Activated T-helper 17 cell treated with anti-CD3 and anti-CD28 coated beads, Interleukin-2, amount 50 U/mL, for 72 hours (primary cell): ENCODE measurements around the gene IGF2R. TPM values are rescaled to one million over a fixed set of nuclear protein-coding genes. Genes with fewer than 3 reads are reported as not detected.

Experiments used
- ATAC-seq: fragments of 150-1000 bp; cut with Tn5 transposase; replicated peaks from 2 replicates; pipeline ENCODE4 v1.10.0; 2021; ENCODE audit warnings: mild to moderate bottlenecking, moderate library complexity
- H3K27ac Mint-ChIP-seq: one replicate; pipeline ENCODE4 v1.8.0; 2022; ENCODE audit warnings: mixed read lengths
- H3K27me3 Mint-ChIP-seq: one replicate; pipeline ENCODE4 v1.8.0; 2022; ENCODE audit warnings: mixed read lengths
- H3K36me3 Mint-ChIP-seq: one replicate; pipeline ENCODE4 v1.8.0; 2022; ENCODE audit warnings: low read depth, mild to moderate bottlenecking, mixed read lengths
- H3K4me1 Mint-ChIP-seq: one replicate; pipeline ENCODE4 v1.8.0; 2022; ENCODE audit warnings: mixed read lengths
- H3K4me3 Mint-ChIP-seq: one replicate; pipeline ENCODE4 v1.8.0; 2022; ENCODE audit warnings: mild to moderate bottlenecking, mixed read lengths
- H3K9me3 Mint-ChIP-seq: one replicate; pipeline ENCODE4 v1.8.0; 2022; ENCODE audit warnings: mixed read lengths
- total RNA-seq, 2 donors: library from RNA; stranded (reverse); gene quantifications; one replicate each; pipeline ENCODE4 v1.2.3, GENCODE V29; 2022

IGF2R gene
- total RNA-seq, 2 donors from 2014 or later: 68.2 to 82.2 TPM

DNA sequence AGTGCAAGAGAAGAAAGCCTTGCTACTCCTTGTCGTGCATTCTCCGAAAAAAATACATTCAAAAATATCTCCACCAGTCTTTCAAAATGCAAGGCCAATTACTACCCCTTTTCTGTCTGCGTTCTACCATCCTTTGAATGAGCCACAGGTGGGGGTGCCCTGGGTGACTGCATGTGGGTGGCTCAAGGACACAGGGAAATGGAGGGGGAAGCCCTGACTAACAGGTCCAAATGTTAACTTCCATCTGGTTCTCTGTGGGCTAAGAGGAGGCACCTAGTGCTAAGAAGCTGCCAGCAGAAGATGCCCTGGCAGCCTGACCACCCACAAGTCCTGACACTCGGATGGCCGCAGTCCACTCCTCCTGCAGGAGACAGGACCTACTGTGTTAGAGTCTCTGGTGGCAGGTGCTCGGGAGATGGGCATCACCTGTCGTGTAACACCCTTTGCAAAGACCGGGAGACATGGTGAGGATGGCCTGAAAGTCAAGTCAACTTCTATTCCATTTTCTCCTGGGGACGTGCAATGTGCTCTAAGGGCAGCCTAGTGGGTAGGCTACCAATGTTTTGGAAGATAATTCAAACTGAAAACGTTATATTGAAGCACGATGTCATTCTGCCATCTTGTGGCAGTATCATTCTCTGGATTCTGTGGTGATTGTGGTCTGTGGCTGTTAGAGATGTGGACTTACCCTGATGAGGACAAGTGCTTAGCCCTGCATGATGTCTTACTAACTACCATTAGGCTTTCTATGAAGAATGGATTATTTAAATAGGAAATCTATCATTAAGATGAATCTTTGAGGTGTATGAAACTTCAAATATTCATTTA is 27.4 kb upstream of the IGF2R start:
- Mint-ChIP-seq H3K27me3 (peaks cover 9% of the 10 kb centered on the region), H3K36me3 (no peaks in the 10 kb centered on the region), H3K27ac (peak overlapping the region; percentile 50), H3K9me3 (peaks cover 9% of the 10 kb centered on the region), H3K4me1 (peaks cover 7% of the 10 kb centered on the region), H3K4me3 (no peak overlapping the region)
- ATAC-seq: peak; percentile 98

DNA sequence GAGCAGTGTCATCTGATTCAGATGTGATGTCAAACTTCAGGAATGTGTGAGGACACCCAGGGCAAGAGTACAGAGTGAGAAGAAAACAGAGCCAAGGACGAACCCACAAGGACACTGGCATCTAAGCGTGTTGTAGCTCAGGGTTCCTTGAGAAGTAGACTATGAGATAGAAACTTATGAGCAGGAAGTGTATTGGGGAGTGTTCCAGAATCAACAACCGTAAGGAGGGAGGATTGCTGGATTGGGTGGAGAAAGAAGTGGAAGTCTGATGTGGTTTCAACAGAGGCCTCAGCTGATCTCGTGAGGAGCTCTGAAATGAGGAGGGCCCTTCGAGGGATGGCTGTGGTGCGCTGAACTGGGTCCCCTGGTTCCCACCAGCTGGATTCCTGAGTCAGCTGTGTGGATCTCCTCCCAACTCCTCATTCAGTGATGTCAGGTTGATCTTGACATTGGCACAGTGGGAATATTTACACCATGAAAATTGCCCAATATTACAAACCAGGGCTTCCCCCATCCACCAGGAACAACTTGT is 25.7 kb upstream of the IGF2R start:
- Mint-ChIP-seq H3K36me3 (no peaks in the 10 kb centered on the region), H3K27me3 (peaks cover 9% of the 10 kb centered on the region), H3K27ac (no peak overlapping the region), H3K9me3 (peaks cover 9% of the 10 kb centered on the region), H3K4me1 (peaks cover 7% of the 10 kb centered on the region), H3K4me3 (no peak overlapping the region)
- no peak for ATAC-seq

DNA sequence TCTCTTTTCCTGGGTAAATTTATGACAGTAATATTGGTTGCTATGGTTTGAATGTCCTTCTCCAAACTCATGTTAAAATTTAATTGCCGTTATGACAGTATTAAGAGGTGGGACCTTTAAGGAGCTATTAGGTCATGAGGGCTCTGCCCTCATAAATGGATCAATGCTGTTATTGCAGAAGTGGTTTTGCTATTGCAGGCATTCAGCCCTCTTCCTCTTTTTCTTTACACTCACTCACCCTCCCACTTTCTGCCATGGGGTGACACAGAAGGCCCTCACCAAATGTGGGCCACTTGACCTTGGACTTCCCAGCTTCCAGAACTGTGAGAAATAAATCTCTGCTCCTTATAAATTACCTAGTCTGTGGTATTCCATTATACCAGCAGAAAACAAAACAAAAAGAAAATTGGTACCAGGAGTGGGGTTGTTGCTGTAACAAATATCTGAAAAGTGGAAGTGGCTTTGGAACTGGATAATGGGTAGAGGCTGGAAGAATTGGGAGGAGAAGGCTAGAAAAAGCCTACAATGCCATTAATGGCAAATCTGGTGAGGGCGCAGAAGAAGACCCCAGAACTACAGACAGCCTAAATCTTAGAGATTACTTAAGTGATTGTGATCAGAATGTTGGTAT is 24.8 kb upstream of the IGF2R start:
- no peaks in the 10 kb centered on the region for H3K36me3 Mint-ChIP-seq
- no peak overlapping the region for H3K4me3 Mint-ChIP-seq
- H3K9me3 Mint-ChIP-seq: peaks cover 9% of the 10 kb centered on the region
- no peak overlapping the region for H3K27ac Mint-ChIP-seq
- peaks cover 5% of the 10 kb centered on the region for H3K27me3 Mint-ChIP-seq
- H3K4me1 Mint-ChIP-seq: peaks cover 7% of the 10 kb centered on the region
- no peak for ATAC-seq

DNA sequence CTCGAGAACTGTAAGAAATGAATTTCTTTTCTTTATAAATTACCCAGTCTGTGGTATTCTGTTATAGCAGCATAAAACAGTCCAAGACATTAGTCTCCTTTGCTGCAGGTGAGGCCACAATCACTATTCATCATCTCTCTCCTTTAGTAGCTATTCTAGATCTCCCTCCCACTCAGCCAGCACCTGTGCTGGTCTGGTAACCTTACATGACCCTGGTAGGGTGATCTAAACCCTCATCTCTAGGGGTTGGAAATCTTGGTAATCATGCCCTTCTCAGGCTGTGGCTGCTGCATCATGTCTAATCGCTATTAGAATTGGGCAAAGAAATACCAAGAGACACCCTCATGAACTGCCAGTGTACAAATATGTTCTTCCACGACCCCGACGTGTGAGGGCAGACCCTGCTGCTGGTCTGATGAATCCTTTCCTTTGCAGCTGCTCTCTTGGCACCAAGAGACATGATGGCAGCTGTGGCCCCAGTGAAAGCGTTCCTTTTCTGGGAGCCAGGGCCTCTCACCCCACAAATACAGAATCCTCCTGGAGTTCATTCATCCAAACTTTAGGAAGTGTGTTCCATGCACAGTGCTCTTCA is 23.0 kb upstream of the IGF2R start:
- no peak overlapping the region for H3K27ac Mint-ChIP-seq
- H3K9me3 Mint-ChIP-seq: peaks cover 9% of the 10 kb centered on the region
- H3K4me1 Mint-ChIP-seq: peaks cover 7% of the 10 kb centered on the region
- H3K4me3 Mint-ChIP-seq: no peak overlapping the region
- H3K27me3 Mint-ChIP-seq: peaks cover 5% of the 10 kb centered on the region
- no peaks in the 10 kb centered on the region for H3K36me3 Mint-ChIP-seq
- no peak for ATAC-seq

DNA sequence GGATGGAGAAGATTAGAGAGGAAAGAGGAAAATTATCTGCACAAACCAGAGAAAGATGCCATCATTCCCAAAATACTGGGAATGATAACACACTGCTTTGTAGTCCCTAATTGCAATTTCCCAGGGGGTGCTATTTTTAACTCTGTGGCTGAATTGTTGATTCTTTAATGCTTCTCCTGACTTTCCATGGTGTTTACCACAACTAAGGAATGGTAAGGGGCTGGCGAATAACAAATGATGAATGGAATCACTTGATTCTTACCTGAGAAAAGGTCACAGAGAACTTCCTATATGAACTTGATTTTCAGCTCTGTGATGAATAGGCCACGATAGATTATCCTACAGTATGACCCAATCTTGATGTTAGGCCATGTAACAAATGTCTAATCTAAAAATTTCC is 22.0 kb upstream of the IGF2R start:
- Mint-ChIP-seq H3K4me3 (no peak overlapping the region), H3K27me3 (peaks cover 7% of the 10 kb centered on the region), H3K4me1 (peaks cover 2% of the 10 kb centered on the region), H3K9me3 (peaks cover 9% of the 10 kb centered on the region), H3K27ac (no peak overlapping the region), H3K36me3 (no peaks in the 10 kb centered on the region)
- ATAC-seq: no peak

DNA sequence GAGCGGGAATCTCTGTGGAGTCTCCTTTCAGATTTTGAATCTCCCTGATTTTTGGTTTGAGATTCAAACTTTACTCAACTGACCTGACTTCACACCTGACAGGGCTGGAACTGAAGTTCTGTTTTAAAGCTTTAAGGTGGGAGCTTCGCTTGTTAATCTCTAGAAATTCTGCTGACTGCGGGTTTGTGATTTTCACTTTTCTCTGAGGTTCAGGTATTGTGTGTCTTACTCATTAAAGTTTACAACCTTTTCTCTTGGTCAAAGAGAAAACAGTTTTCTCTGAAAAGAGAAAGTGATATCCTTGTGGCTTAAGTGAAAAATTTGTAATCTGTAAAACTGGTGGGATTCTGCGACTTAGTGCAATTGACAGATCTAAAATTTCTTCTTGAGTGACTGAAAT is 20.7 kb upstream of the IGF2R start:
- Mint-ChIP-seq H3K36me3 (no peaks in the 10 kb centered on the region), H3K9me3 (peaks cover 9% of the 10 kb centered on the region), H3K4me1 (no peaks in the 10 kb centered on the region), H3K27ac (no peak overlapping the region), H3K27me3 (peaks cover 10% of the 10 kb centered on the region), H3K4me3 (no peak overlapping the region)
- ATAC-seq: no peak

DNA sequence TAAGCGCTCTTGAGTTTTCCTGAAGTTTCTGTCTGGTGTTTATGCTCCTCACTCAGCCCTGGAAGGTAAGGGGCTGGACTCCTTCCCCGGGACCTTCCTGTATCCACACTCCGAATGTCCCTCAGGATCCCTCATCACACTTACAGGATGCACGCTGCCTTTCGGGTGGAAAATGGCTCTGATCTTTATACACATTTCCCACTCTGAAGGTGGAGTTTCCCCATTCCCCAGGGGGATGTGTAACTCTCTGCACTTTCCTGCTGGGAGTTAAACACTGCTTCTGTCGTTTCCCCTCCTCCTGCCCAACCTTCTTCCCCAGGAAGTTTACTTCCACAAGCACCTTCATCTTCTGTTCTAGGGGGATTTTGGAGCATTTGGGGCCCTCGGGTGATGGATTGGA is 17.1 kb upstream of the IGF2R start:
- Mint-ChIP-seq H3K4me3 (no peak overlapping the region), H3K27me3 (peaks cover 11% of the 10 kb centered on the region), H3K27ac (no peak overlapping the region), H3K4me1 (no peaks in the 10 kb centered on the region), H3K9me3 (no peaks in the 10 kb centered on the region), H3K36me3 (no peaks in the 10 kb centered on the region)
- ATAC-seq: no peak

DNA sequence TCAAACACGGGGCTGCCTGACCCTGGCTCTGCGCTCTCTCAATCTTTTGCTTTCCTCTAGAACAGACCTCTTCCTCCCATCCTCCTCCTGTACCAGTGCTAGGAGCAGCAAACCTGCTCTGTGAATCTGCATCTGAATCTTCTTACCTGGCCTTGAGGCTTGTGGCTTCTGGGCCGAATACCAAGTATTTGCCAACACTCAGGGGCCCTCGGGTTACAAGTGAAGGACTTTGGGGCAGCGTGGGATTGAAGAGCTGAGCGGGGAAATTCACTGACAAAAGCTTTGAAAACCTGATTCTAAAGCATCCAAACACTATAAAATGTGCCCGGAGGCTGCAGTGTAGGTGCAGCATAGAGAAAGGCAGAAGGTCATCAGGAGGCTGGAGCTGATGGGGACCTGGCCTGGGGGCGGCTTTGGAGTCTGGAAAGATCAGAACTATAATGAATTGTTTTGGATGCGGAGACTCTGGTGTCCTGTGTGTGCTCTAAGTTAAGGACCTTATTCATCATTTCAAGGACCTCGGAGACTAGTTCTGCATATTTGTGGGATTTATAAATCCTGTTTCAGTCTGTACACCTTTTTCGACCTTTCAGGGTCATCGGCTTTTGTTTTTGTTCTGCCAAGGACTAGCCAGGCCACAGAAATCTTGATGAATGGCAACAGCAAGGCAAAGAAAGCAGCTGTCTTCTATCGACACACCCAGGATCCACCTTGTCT is 16.4 kb upstream of the IGF2R start:
- Mint-ChIP-seq H3K9me3 (no peaks in the 10 kb centered on the region), H3K36me3 (no peaks in the 10 kb centered on the region), H3K27ac (no peak overlapping the region), H3K4me1 (no peaks in the 10 kb centered on the region), H3K27me3 (peaks cover 11% of the 10 kb centered on the region), H3K4me3 (no peak overlapping the region)
- ATAC-seq: no peak

DNA sequence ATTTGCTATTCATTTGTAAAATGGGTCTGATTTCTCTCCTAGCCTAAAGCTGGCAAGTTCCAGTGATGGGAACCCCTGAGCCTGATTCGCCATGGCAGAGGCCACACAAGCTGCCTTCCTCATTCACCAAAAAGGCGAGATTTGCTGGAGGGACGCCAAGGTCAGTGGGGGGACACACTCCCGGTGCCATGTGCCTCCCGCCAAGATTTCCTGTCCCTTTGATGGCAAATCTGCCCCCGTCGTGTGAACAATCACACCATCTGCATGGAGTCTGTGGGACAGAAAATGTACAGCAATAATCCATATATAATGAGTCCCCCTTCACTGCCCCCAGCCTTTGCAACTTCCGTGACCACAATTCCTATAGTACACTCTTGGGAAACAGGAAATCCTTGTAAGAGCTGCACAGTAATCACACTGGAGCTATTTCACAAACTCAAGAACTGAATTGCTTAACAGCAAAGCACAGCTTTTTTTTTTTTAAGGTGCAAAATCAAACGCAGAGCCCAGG is 15.7 kb upstream of the IGF2R start:
- Mint-ChIP-seq H3K4me3 (no peak overlapping the region), H3K27ac (no peak overlapping the region), H3K9me3 (no peaks in the 10 kb centered on the region), H3K36me3 (no peaks in the 10 kb centered on the region), H3K27me3 (peaks cover 11% of the 10 kb centered on the region), H3K4me1 (no peaks in the 10 kb centered on the region)
- no peak for ATAC-seq

DNA sequence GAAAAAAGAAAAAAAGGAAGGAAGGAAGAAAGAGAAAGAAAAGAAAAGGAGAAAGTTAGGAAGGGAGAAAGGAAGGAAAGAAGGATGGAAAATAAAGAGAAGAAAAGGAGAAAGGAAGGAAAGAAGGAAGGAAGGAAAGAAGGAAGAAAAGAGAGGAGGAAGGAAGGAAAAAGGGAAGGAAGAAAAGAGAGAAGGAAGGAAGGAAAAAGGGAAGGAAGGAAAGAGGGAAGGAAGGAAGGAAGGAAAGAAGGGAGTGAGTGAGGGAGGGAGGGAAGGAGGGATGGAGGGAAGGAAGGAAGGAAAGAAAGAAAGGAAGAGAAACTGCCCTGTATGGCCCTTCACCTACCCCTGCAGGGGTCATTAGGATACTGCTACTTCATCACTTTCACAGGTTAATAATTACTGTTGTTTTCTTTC is 12.9 kb upstream of the IGF2R start:
- Mint-ChIP-seq H3K9me3 (no peaks in the 10 kb centered on the region), H3K27me3 (peaks cover 11% of the 10 kb centered on the region), H3K27ac (no peak overlapping the region), H3K4me3 (no peak overlapping the region), H3K4me1 (peaks cover 6% of the 10 kb centered on the region), H3K36me3 (no peaks in the 10 kb centered on the region)
- ATAC-seq: no peak

DNA sequence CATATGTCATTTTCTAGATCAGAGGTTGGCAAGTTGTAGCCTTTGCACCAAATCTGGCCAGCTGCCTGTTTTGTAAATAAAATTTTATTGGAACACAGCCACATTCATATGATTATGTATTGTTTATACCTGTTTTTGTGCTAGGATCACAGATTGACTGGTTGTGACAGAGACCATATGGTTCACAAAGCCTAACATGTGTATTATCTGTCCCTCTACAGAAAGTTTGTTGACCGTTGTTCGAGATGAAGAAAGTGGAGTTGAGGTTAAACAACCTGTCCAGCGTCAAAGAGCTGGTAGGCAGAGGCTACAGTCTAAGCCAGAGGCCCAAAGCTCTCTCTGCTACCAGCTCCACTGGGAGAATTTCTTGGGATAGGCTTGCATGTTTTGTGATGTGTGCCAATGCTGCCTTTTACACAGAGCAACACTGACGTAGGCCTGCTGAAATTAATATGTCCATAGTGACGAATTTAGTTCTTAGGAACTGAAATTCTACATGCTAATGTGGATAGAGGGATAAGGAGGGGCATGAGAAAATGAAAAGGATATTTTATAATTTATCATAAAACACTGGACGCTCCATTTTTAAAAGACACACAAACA is 11.7 kb upstream of the IGF2R start:
- Mint-ChIP-seq H3K36me3 (no peaks in the 10 kb centered on the region), H3K27ac (no peak overlapping the region), H3K9me3 (no peaks in the 10 kb centered on the region), H3K27me3 (peaks cover 6% of the 10 kb centered on the region), H3K4me3 (no peak overlapping the region), H3K4me1 (peaks cover 6% of the 10 kb centered on the region)
- no peak for ATAC-seq

DNA sequence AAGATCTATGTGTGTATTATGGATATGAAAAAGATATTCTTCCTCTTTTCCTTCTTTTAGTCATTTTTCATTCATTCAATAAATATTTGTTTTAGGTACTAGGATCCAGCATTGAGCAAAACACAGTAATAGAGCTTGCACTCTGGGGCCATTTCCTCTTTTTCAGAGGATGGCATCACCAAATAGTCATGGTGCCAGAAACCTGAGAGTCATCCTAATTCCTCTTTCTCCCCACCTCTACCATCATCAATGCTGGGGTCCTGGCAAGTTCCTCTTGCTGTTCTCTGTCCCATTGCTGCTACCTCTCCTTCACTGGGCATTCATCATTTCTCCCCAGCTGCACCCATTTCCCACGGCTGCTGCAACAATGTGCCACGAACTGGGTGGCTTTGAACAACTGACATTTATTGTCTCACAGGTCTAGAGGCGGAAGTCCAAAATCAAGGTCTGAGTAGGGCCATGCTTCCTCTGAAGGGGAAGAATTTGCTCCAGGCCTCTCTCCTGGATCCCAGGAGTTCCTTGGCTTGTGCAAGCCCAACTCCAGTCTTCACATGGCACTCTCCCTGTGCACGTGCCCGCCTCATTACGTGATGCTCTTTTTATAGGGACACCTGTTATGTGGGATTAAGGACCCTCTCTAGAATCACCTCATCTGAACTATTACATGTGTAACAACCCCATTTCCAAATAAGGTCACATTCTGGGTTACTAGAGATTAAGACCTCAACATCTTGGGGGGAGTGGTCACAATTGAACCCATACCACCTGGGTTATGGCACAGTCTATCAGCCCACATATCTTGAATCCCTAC is 9.5 kb upstream of the IGF2R start:
- Mint-ChIP-seq H3K36me3 (no peaks in the 10 kb centered on the region), H3K9me3 (no peaks in the 10 kb centered on the region), H3K4me1 (peaks cover 6% of the 10 kb centered on the region), H3K27ac (no peak overlapping the region), H3K4me3 (no peak overlapping the region), H3K27me3 (no peaks in the 10 kb centered on the region)
- no peak for ATAC-seq

DNA sequence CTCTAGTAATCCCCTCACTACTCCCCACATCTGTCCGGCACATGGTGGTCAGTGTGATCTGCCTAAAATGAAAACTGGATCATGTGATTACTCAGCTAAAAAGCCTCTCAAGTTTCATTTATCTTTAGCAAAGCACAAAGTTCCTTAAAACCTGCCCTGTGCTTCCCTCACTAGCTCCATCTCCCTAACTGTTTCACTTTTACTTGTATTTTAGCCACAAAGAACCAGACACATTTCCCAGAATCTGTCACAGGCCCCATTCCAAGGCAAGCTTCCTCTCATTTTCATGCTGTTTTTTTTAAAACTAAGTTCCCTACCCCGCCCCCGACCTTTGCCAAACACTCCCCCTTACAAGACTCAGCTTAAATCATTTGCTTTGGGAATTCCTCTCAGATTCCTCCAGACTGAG is 8.9 kb upstream of the IGF2R start:
- no peak for ATAC-seq
- Mint-ChIP-seq H3K36me3 (no peaks in the 10 kb centered on the region), H3K27ac (no peak overlapping the region), H3K4me3 (no peak overlapping the region), H3K4me1 (peaks cover 6% of the 10 kb centered on the region), H3K9me3 (no peaks in the 10 kb centered on the region), H3K27me3 (no peaks in the 10 kb centered on the region)
